HG03045 (cell line): ENCODE data around the gene CARS1.

ENCODE experiments used
- ATAC-seq: cut with Tn5 transposase; IDR thresholded peaks from one replicate; pipeline ENCODE4 v1.9.1; 2021; ENCODE audit warnings: mild to moderate bottlenecking, moderate library complexity; ENCODE audit not compliant: unreplicated experiment

Gene CARS1

DNA sequence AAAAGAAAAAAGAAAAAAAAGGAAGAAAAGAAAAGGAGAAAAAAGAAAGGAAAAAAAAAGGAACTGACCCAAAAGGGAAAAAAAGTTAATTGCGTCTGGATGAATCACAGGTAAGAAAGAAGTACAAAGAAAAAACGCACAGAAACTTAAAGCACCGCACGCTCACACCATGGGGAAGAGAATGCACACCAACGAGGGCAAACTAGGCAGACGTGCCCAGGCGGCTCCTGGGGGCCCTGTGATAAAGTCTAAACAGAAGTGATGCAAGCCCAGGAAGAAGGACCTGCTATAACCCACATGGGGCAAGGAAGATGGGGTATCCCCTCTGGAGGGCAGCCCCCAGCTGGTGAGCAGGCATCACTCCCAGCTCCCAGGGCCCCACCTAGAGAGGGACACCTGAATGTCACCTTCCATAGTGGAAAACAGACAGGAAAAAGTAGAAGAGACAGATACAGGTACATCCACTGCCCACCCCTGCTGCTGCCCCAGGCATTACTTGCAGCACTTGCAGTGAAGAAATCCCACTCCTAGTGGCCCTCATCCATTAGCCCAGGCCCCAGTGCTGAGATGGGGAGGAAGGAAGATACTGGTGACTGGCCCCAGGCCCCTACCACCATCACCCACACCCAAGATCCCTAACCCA is 94.0 kb downstream of the CARS1 start:
- no peak for ATAC-seq

DNA sequence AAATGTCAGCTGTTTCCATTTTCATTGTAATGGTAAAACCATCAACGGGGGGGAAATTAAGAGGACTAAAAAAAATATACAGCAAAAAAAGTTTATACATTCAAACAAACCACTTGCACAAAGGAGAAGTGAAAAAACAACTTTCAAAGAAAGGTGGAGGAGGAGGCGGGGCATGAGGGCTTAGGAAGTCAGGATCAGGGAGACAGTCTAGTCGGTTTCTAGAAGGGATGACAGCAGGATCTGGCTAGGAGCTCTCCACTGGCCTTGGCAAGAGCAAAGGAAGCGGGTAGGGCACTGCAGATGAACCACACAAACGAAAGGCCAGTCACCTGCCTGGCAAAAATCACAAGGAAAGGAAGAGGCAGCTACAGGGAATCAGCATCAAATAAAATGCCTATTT is 96.1 kb downstream of the CARS1 start:
- no peak for ATAC-seq

DNA sequence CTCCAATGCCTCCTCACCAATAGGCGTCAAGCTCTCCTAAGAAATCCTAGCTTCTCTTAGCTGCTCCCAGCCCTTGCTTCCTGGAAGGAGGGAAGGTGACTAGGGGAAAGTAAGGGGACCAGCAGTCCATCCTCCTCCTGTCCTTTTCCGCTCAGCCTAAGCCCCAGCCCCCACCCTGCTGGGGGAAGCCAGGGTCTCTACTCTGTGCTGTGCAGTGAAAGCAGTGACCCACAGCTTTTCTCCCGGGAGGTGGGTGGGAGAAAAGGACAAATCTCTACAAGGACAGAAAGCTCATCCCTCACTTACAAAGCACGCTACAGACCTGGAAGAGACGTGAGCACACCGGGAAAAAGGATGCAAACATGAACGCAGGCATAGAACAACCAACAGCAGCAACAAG is 97.1 kb downstream of the CARS1 start:
- ATAC-seq, result no peak

DNA sequence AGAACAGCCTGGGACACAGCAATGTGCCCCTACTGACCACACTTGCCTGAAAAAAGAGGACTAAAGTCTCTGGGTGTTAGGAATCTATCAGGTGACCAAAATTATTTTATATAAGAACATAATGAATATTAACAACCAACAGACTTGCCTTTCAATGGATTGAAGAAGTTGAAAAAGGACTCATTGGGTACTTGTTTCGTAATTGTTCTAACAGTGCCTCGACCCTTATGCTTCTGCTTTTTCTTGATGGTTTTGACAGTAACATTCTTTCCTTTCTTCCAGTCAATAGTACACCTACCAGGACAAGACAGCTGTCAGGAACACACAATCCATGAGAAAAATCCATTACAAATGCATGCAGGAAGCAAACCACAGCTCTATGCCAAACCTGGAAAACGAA is 99.0 kb downstream of the CARS1 start:
- ATAC-seq, result no peak

DNA sequence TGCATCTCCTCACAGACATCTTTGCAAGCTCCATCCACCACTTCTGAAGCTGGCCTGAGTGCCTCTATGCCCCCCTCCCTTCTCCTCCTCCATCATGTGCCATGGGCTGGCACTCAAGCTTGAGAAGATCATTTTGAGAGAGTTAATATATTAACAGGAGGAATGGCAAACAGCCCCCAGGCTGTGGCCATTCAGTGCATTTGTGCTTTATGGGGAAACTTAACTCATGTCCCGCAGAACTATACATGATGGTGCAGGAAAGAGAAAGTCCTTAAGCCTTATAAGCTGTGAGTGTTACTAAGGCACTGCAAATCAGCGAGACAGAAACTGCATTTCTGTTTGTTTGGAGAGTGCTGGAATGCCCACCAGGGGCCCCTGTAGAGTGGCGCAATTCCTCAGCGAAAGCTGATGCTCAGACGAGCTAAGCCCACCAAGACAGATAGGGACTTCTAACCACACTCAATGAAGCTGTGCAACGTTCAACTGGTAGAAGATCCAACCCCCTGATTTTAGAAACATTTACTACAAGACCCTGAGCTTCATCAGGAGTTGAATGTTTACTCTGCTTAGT is 101.2 kb downstream of the CARS1 start:
- ATAC-seq, result no peak

DNA sequence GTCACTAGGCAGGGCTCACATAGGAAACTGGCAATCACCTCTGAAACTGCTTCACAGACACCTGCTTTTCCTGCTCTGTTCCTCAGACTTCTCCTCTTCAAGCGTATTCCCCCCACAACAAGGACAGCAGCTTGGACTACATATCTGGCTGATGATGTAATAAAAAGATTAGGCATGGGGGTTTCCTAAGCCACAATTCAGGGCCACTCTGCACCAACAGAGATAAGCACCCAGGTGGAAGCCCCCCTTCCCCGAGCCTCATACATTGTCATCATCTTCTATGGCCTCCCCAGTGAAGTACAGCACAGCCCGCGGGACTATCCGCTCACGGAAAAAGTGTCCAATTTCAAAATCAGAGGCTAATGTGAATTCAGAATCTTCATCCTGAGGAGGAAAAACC is 103.0 kb downstream of the CARS1 start:
- no peak for ATAC-seq

DNA sequence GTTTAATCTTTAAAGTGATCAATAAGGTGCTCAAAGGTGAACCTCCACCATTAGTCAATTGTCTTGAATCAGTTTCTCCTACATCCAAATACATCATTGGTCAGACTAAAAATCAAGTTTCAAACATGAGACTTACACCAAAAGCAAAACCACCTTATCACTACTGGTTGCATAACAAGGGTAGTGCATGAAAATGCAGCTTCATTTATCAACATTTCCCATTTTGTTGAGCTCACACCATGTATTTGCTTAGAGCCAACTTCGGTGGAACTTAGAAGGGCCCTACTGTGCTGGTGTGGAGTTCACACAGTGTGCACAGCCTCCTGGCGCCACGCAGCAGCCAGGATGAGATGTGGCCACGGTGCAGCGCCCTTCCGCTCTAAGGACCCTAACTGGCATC is 104.9 kb downstream of the CARS1 start:
- ATAC-seq, result no peak

DNA sequence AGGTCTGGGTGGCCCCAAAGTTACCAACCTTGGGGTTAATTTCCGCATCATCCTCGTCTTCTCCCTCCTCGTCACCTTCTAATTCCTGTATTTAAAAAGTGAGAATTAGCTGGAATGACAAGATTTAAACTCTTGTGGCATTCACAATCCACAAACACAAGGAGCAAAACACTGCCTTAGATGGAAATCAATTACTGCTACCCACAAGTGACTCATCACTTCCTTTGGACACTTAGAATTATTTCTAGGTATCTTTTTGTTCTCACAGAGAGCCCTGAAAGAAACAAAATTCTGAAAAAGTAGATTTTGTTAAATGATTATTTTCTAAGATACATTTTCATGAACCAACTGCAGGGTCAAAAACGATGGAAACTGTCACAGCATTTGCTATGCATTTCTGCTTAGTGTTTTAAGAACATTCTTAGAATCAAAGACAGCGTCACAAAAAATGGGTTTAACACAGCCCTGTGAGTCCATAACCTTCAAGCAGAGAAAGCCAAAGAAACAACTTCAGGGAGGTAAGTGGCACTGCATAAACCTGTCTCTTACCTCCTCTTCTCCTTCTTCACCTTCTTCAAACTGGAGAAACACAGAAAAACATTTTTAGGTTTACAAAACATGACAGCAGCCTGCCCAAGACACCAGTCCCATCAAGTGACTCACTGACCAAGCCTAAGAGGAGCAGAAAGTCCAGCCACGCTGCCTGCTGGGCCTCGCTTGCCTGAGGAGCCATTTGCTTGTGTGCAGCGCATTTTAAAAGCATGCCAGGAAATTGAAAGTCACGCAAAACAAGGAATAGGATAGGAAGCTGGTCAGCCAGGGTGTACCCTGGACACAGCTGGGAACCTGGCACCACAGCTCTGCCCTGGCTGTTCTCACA is 105.8 kb downstream of the CARS1 start:
- ATAC-seq, result no peak
